IPS-NIHi11 (cell line): Measurements from ENCODE around the gene PATJ.
"Not testable (repeated sequence)": the region's sequence is repeated elsewhere in the genome, so short reads cannot be mapped to it uniquely, and the experiment has no call there.

Experiments used
- DNase-seq: peaks from one replicate; pipeline ENCODE4 v3.0.0; 2012; ENCODE audit warnings: mixed read lengths, low spot score

The PATJ gene

GRCh38 chr1:62213075-62213914, 471.0 kb downstream of the PATJ start:
- DNase-seq: no peak

- DNase-seq: no peak
Measured at GRCh38 chr1:62218604-62219003, 476.3 kb downstream of the PATJ start.

GRCh38 chr1:62220456-62220855, 478.2 kb downstream of the PATJ start:
- DNase-seq: not testable (repeated sequence)

DNA sequence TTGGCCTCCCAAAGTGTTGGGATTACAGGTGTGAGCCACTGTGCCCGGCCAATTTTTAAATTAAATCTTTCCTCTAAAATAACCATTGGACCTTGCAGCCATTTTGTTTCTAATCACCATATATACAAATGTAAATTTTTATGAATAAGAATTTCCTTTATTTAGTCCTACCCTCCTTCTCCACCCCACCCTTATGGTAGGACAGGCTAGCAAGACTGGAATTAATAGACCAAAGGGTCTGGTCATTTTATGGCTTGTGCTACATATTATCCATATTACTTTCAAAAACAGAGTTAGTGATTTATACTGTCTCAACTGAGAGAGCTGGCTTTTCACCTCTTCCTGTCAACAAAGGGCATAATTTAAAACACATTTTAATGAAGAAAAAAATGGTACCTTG, 478.9 kb downstream of the PATJ start:
- DNase-seq: no peak

GRCh38 chr1:62222321-62222720, 480.0 kb downstream of the PATJ start:
- DNase-seq: no peak

DNA sequence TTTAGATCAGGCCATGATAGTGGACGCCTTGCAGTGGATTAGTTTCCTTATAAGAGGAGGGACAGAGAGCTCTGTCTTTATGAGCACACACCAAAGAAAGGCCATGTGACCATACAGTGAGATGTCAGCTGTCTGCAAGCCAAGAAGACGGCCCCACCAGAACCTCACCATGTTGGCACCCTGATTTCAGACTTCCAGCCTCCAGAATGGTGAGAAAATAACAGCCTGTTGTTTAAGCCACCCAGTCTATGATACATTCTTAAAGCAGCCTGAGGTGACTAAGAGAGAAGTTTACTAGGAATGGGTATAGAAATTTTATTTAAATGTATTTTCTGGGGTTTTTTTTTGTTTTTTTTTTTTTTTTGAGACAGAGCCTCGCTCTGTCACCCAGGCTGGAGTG, 481.9 kb downstream of the PATJ start:
- no peak for DNase-seq

GRCh38 chr1:62227496-62227895, 485.2 kb downstream of the PATJ start:
- no peak for DNase-seq
